Gastrocnemius medialis (tissue), 4 donors: ENCODE measurements around the gene PGGHG. TPM values are rescaled to one million over a fixed set of nuclear protein-coding genes. Genes with fewer than 3 reads are reported as not detected.

ENCODE experiments used
- ATAC-seq, 2 donors: fragments of 150-250 bp; one replicate each; pipeline ENCODE4 v1.9.1; 2016
- DNase-seq, 2 donors: peaks; one replicate each; pipeline ENCODE4 v3.0.0-alpha.2; 2019
- H3K27ac ChIP-seq, 4 donors: fragments of 200-600 bp; sonication (generic); 1 replicate in 1 of 4; 2 replicates in 3 of 4; pipeline ENCODE4 v1.5.1; 2016 to 2018; ENCODE audit warnings: mild to moderate bottlenecking in 2 of 4, moderate library complexity in 1 of 4
- H3K27me3 ChIP-seq, 3 donors: fragments of 200-600 bp; sonication (generic) in 2 of 3; 1 replicate in 1 of 3; 2 replicates in 2 of 3; pipeline versions ENCODE4 v1.5.1 to v1.6.0; 2016 to 2019; ENCODE audit warnings: mild to moderate bottlenecking in 1 of 3, moderate library complexity in 1 of 3
- H3K36me3 ChIP-seq, 2 donors: fragments of 200-600 bp; sonication (generic) in 1 of 2; one replicate each; pipeline ENCODE4 v1.5.1; 2017 to 2018
- H3K4me1 ChIP-seq, 2 donors: fragments of 200-600 bp; sonication (generic) in 1 of 2; one replicate each; pipeline ENCODE4 v1.5.1; 2016 to 2017; ENCODE audit warnings: mild to moderate bottlenecking in 2 of 2
- H3K4me3 ChIP-seq, 4 donors: fragments of 200-600 bp; sonication (generic) in 3 of 4; 1 replicate in 1 of 4; 2 replicates in 3 of 4; pipeline ENCODE4 v1.5.1; 2016 to 2019; ENCODE audit warnings: mild to moderate bottlenecking in 2 of 4
- H3K9me3 ChIP-seq, 3 donors: fragments of 200-600 bp; sonication (generic) in 2 of 3; 1 replicate in 1 of 3; 2 replicates in 2 of 3; pipeline ENCODE4 v1.5.1; 2016 to 2019
- POLR2A ChIP-seq, 2 donors: fragments of 450-650 bp; IDR thresholded peaks; one replicate each; pipeline ENCODE4 v1.6.1; 2017; ENCODE audit warnings: antibody characterized with exemption in 2 of 2, mild to moderate bottlenecking in 2 of 2, moderate library complexity in 2 of 2
- in situ Hi-C, 4 donors: fragments of 200-750 bp; cut with MboI; loops; one replicate each; pipeline versions ENCODE4 v1.15.0 to v1.8.0; 2017; ENCODE audit warnings: low sequenced_read_pairs in 4 of 4
- intact Hi-C: fragments of 100-400 bp; cut with DNase I; formaldehyde crosslinking; loops from one replicate; pipeline ENCODE4 v1.15.1; 2023; ENCODE audit warnings: low total_unique reads
- total RNA-seq, 4 donors: library from RNA; depleted of rRNA; stranded (reverse); fragments of >200 nt; gene quantifications; one replicate each; pipeline versions ENCODE4 v1.1.0 to v1.2.3, GENCODE V29; 2016
- TF ChIP-seq, protein P1 (sequence below), 5 experiments: fragments of 450-650 bp in 3 of 5; fragments of 200-600 bp in 2 of 5; sonication (generic) in 2 of 5; IDR thresholded peaks in 4 of 5; conservative IDR thresholded peaks in 1 of 5; 1 replicate in 4 of 5; 2 replicates in 1 of 5; pipeline ENCODE4 v1.5.1; 2016 to 2019; ENCODE audit warnings: antibody characterized with exemption in 5 of 5, mild to moderate bottlenecking in 3 of 5, moderate library complexity in 3 of 5

The PGGHG gene
- total RNA-seq, 4 donors from 2014 or later = 0.98 to 3.4 (median 2.7) TPM

DNA sequence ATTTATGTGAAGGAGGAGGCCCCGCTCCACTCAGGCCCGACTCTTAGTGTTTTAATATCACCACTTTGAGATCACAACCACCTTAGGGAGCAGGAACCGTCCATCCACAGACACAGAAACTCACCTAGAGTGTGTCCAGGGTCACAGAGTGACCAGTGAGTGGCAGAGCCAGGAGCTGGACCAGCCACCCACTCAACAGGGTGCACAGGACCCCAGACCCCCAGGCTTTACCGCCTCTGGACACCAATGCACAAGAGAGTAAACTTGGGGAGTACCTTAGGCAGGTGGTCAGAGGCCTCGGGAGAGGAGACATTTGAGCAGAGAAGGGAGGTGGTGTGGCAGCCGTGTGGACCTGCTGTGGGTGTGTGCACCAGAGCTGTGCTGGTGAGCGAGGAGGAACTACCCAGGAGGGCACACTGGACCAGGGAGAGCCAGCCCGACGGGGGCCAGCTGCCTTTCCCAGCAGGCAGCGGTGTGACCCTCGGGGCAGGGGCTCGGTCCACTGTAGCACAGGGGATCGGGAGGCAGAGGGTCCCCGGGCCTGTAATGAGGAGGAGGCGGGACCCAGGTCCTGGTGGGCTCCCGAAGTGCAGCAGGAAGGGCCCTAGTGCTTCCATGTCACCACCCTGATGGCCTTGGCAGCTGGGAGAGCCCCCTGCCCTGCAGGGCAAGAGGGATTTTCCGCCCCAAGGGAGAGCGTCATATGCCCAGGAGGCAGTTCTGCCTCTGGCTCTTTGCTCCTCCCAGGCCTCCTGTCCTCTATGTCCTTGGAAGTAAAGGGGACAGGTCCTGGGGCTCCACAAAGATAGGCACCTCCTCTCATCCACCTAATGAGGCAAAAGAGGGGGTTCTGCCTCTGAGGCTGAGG lies 18.2 kb upstream of the PGGHG start:
- H3K27ac ChIP-seq = no peak overlapping the region

DNA sequence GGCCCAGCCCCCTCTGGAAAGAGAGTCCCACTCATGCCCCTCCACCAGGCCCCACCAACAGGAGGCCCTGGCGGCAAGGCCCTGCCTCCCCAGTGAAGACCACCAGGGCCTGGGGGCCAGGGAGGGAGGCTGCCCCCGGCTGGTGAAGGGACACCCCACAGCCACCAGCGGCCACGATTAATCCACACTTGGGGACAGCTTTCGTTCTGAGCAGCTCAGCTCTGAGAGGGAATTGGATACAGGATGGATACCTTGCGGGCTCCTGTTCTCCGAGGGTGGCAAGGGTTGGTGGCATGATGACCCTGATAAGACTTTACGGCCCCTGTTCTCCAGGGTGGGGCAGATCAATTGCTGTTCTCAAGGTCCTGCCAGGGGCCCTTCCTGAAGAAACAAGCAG lies 17.6 kb upstream of the PGGHG start:
- no peaks in the 10 kb centered on the region for H3K9me3 ChIP-seq
- ATAC-seq (no peak), DNase-seq (no peak)
- TF ChIP-seq, protein P1, sequence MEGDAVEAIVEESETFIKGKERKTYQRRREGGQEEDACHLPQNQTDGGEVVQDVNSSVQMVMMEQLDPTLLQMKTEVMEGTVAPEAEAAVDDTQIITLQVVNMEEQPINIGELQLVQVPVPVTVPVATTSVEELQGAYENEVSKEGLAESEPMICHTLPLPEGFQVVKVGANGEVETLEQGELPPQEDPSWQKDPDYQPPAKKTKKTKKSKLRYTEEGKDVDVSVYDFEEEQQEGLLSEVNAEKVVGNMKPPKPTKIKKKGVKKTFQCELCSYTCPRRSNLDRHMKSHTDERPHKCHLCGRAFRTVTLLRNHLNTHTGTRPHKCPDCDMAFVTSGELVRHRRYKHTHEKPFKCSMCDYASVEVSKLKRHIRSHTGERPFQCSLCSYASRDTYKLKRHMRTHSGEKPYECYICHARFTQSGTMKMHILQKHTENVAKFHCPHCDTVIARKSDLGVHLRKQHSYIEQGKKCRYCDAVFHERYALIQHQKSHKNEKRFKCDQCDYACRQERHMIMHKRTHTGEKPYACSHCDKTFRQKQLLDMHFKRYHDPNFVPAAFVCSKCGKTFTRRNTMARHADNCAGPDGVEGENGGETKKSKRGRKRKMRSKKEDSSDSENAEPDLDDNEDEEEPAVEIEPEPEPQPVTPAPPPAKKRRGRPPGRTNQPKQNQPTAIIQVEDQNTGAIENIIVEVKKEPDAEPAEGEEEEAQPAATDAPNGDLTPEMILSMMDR (IDR thresholded peaks at IDR 0.05 in 4 of 5, conservative IDR thresholded peaks at IDR 0.05 in 1 of 5) = no peak
- no peak for TF ChIP-seq POLR2A (IDR thresholded peaks at IDR 0.05)
- no peak overlapping the region for H3K27ac ChIP-seq
- no peak overlapping the region for H3K4me3 ChIP-seq
- H3K4me1 ChIP-seq = no peaks in the 10 kb centered on the region
- H3K36me3 ChIP-seq = no peaks in the 10 kb centered on the region
- in situ Hi-C loops = no loop called here
- peaks cover 0 to 10% (median 9%) of the 10 kb centered on the region in 3 donors for H3K27me3 ChIP-seq
- intact Hi-C loops = no loop called here

More for the DNA sequence above, 18.2 kb upstream of the PGGHG start:
- Histone ChIP-seq H3K27me3 (peaks cover 0 to 10% (median 9%) of the 10 kb centered on the region in 3 donors), H3K4me3 (no peak overlapping the region), H3K4me1 (no peaks in the 10 kb centered on the region), H3K9me3 (no peaks in the 10 kb centered on the region), H3K36me3 (no peaks in the 10 kb centered on the region)
- TF ChIP-seq, protein P1 (IDR thresholded peaks at IDR 0.05 in 4 of 5, conservative IDR thresholded peaks at IDR 0.05 in 1 of 5) = no peak
- TF ChIP-seq POLR2A (IDR thresholded peaks at IDR 0.05) = no peak
- no peak for ATAC-seq
- DNase-seq = no peak
- in situ Hi-C loops (no loop called here), intact Hi-C loops (no loop called here)

DNA sequence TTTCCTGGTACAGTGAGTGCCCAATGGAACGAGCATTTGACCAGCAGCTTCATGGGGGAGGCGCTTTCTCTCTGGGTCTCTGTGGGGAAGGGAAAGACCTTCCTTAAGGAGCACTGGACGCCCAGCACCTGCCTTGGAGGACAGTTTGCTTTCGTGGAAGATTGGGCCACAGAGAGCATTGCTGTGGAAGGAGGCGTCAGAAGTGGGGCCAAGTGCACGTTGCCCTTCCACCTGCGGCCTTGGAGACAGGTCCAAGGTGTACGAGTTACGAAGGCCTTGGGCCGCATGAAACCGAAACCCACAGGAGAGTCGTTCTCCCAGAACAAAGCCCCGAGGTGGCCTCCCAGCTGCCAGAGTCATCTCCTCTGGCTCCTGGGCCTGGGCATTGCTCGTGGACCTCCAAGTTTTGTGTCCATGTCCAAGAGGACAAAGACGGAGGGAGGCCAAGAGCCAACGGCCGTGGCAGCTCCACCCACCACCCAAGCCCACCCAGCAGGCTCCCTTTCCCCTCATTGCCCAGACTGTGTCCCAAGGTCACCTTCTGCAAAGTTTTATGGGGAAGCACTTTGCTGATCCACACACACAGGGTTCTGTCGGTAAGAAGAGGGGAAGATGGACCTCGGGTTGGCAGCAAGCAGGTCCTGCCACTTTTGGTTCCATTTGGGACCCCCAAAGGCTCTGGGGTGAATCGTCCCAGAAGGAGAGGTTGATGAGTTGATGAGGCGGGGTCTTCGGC lies 16.6 kb upstream of the PGGHG start:
- intact Hi-C loops = no loop called here
- Histone ChIP-seq H3K9me3 (no peaks in the 10 kb centered on the region), H3K4me3 (no peak overlapping the region), H3K27ac (no peak overlapping the region), H3K4me1 (no peaks in the 10 kb centered on the region), H3K27me3 (peaks cover 0 to 14% (median 10%) of the 10 kb centered on the region in 3 donors), H3K36me3 (no peaks in the 10 kb centered on the region)
- in situ Hi-C loops = no loop called here
- ATAC-seq (no peak), DNase-seq (no peak)
- TF ChIP-seq, protein P1 (IDR thresholded peaks at IDR 0.05 in 4 of 5, conservative IDR thresholded peaks at IDR 0.05 in 1 of 5) = no peak
- no peak for TF ChIP-seq POLR2A (IDR thresholded peaks at IDR 0.05)

GRCh38 chr11:272931-273198 lies 16.1 kb upstream of the PGGHG start:
- Histone ChIP-seq H3K27me3 (peaks cover 1 to 17% (median 10%) of the 10 kb centered on the region in 3 donors), H3K36me3 (no peaks in the 10 kb centered on the region), H3K4me3 (no peak overlapping the region), H3K9me3 (no peaks in the 10 kb centered on the region), H3K4me1 (no peaks in the 10 kb centered on the region), H3K27ac (no peak overlapping the region)
- TF ChIP-seq POLR2A (IDR thresholded peaks at IDR 0.05) = no peak
- TF ChIP-seq, protein P1 (IDR thresholded peaks at IDR 0.05 in 4 of 5, conservative IDR thresholded peaks at IDR 0.05 in 1 of 5) = no peak
- DNase-seq (no peak), ATAC-seq (no peak)
- in situ Hi-C loops = no loop called here
- intact Hi-C loops = no loop called here
